MM.1S (cell line): Measurements from ENCODE around the gene PRKCE.

Source experiments
- DNase-seq: peaks from one replicate; pipeline ENCODE4 v3.0.0-alpha.2; 2015
- H2AFZ ChIP-seq: fragments of 300-600 bp; sonication (generic); 2 replicates; pipeline ENCODE4 v1.6.0; 2016; ENCODE audit warnings: antibody characterized with exemption, low read length
- H3F3A ChIP-seq: fragments of 300-600 bp; sonication (generic); 2 replicates; pipeline ENCODE4 v1.6.1; 2016; ENCODE audit warnings: mild to moderate bottlenecking, antibody characterized with exemption, low read length, moderate library complexity, mixed read lengths; ENCODE audit not compliant: insufficient read depth
- H3K27ac ChIP-seq: fragments of 300-600 bp; sonication (generic); 2 replicates; pipeline ENCODE4 v1.5.1; 2016; ENCODE audit warnings: mild to moderate bottlenecking, low read length
- H3K27me3 ChIP-seq: fragments of 300-600 bp; sonication (generic); replicated peaks from 2 replicates; pipeline ENCODE4 v1.6.0; 2016; ENCODE audit warnings: low read length; ENCODE audit not compliant: insufficient read depth
- H3K36me3 ChIP-seq: fragments of 300-600 bp; sonication (generic); replicated peaks from 2 replicates; pipeline ENCODE4 v1.6.1; 2016; ENCODE audit warnings: mild to moderate bottlenecking, low read length, mixed read lengths; ENCODE audit not compliant: insufficient read depth
- H3K4me1 ChIP-seq: fragments of 300-600 bp; sonication (generic); 2 replicates; pipeline ENCODE4 v1.6.1; 2016; ENCODE audit warnings: low read length, mixed read lengths
- H3K4me2 ChIP-seq: fragments of 300-600 bp; sonication (generic); 2 replicates; pipeline ENCODE4 v1.6.0; 2016; ENCODE audit warnings: low read depth, low read length
- H3K4me3 ChIP-seq: fragments of 300-600 bp; sonication (generic); 2 replicates; pipeline ENCODE4 v1.5.1; 2016; ENCODE audit warnings: low read length, mixed read lengths
- H3K79me2 ChIP-seq: fragments of 300-600 bp; sonication (generic); 2 replicates; pipeline ENCODE4 v1.6.1; 2016; ENCODE audit warnings: mixed run types, low read length, mixed read lengths
- H3K9ac ChIP-seq: fragments of 300-600 bp; sonication (generic); 2 replicates; pipeline ENCODE4 v1.6.1; 2016; ENCODE audit warnings: low read length, mixed read lengths
- H3K9me2 ChIP-seq: fragments of 300-600 bp; sonication (generic); replicated peaks from 2 replicates; pipeline ENCODE4 v1.6.1; 2016; ENCODE audit warnings: mild to moderate bottlenecking, low read length, mixed read lengths; ENCODE audit not compliant: insufficient read depth
- H3K9me3 ChIP-seq: fragments of 300-600 bp; sonication (generic); replicated peaks from 2 replicates; pipeline ENCODE4 v1.6.1; 2016; ENCODE audit warnings: mild to moderate bottlenecking, low read length, mixed read lengths; ENCODE audit not compliant: insufficient read depth
- H4K20me1 ChIP-seq: fragments of 300-600 bp; sonication (generic); 2 replicates; pipeline ENCODE4 v1.6.1; 2016; ENCODE audit warnings: mild to moderate bottlenecking, low read length, moderate library complexity, mixed read lengths; ENCODE audit not compliant: insufficient read depth
- EZH2 ChIP-seq: fragments of 300-600 bp; sonication (generic); optimal IDR thresholded peaks from 2 replicates; pipeline ENCODE3; 2017; ENCODE audit warnings: low read depth, mild to moderate bottlenecking, antibody characterized with exemption, low read length, mixed read lengths
- EZH2phosphoT487 ChIP-seq: fragments of 300-600 bp; sonication (generic); IDR thresholded peaks from 2 replicates; pipeline ENCODE4 v1.6.1; 2018; ENCODE audit warnings: antibody characterized with exemption, low read length
- TF ChIP-seq, protein P1 (sequence below): fragments of 300-600 bp; sonication (generic); IDR thresholded peaks from 2 replicates; pipeline ENCODE4 v1.5.1; 2016; ENCODE audit warnings: antibody characterized with exemption, low read length, mixed read lengths

Gene PRKCE

DNA sequence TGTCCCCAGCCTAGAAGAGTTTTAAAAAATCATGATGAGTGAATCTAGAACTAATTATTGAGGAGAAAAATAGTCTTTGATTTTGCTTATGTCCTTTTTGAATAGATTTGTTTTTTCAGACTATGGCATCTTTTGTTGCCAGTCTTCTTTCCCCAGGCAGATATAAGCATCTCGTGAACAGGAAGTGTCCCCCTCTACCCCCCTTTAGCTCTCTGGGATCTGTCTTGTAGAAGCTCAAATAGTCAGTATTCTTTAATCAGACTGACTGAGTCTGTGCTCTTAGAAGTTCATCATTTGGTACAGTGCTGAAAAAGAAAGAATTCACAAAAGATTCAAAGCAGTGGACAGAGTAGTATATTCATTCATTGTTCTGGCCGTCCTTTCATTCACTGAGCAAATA lies 10.4 kb downstream of the PRKCE start:
- Histone ChIP-seq H3K79me2 (peaks cover 47% of the 10 kb centered on the region), H3K4me1 (peaks cover 11% of the 10 kb centered on the region), H3K9me2 (no peaks in the 10 kb centered on the region), H3K27me3 (no peaks in the 10 kb centered on the region), H3K9ac (no peak overlapping the region), H3K36me3 (no peaks in the 10 kb centered on the region), H3K4me3 (no peak overlapping the region), H3K9me3 (no peaks in the 10 kb centered on the region), H3K4me2 (no peak overlapping the region), H3K27ac (no peak overlapping the region), H3F3A (no peaks in the 10 kb centered on the region), H2AFZ (no peak overlapping the region), H4K20me1 (no peaks in the 10 kb centered on the region)
- TF ChIP-seq EZH2, result no peak
- TF ChIP-seq EZH2phosphoT487, result no peak
- TF ChIP-seq, protein P1, sequence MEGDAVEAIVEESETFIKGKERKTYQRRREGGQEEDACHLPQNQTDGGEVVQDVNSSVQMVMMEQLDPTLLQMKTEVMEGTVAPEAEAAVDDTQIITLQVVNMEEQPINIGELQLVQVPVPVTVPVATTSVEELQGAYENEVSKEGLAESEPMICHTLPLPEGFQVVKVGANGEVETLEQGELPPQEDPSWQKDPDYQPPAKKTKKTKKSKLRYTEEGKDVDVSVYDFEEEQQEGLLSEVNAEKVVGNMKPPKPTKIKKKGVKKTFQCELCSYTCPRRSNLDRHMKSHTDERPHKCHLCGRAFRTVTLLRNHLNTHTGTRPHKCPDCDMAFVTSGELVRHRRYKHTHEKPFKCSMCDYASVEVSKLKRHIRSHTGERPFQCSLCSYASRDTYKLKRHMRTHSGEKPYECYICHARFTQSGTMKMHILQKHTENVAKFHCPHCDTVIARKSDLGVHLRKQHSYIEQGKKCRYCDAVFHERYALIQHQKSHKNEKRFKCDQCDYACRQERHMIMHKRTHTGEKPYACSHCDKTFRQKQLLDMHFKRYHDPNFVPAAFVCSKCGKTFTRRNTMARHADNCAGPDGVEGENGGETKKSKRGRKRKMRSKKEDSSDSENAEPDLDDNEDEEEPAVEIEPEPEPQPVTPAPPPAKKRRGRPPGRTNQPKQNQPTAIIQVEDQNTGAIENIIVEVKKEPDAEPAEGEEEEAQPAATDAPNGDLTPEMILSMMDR, result no peak
- DNase-seq, result no peak

DNA sequence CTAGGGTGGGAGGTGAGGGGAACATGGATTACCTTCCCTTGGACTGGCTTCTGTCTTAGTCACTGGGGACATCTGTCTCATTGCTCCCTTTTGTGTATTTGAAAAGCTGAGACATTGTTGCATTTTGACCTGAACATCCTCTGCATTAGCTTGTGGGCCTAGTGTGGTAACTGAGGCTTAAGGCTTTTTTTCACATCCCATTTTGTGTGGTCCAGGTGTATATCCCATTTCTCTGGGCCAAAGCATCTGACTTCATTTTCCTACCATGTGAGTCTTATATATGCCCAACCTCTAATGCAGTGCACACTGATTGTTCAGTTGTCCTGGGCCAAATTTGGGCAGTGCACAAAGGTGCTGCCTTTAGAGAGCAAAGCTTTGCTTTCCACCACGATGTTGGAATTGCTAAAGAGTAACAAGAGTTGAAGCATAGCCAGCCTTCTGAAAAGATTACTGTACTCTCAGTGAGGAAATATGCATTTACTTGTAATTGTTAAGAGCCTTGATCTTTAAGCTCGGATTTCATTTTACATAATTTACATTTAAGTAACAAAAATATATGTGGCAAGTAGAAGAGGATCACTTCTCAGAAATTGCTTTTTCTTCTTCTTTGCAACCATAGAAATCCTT lies 13.3 kb downstream of the PRKCE start:
- Histone ChIP-seq H3K4me1 (peaks cover 11% of the 10 kb centered on the region), H3F3A (no peaks in the 10 kb centered on the region), H3K4me2 (no peak overlapping the region), H2AFZ (no peak overlapping the region), H3K79me2 (peaks cover 27% of the 10 kb centered on the region), H3K27ac (no peak overlapping the region), H3K9ac (no peak overlapping the region), H3K36me3 (no peaks in the 10 kb centered on the region), H3K4me3 (no peak overlapping the region), H4K20me1 (no peaks in the 10 kb centered on the region), H3K27me3 (no peaks in the 10 kb centered on the region), H3K9me3 (no peaks in the 10 kb centered on the region), H3K9me2 (no peaks in the 10 kb centered on the region)
- no peak for DNase-seq
- TF ChIP-seq EZH2phosphoT487 (no peak), EZH2 (no peak)
- TF ChIP-seq, protein P1, result no peak

DNA sequence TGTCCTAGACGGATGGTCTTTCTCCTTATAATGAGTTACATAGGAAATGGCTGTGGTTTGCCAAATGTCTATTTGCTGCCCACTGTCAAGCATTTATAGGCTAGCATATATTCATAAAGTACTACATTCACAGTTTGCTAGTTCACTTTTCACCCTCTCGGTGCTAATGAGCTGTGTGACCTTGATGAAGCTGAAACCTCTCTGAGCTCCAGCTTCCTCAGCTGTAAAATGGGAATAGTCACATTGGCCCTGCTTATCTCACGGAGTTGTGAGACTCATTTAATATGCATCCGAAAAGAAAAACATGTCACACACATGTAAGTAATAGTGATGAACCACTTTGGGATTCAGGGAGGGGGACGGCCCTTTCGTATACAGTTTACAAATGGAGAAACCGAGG lies 17.0 kb downstream of the PRKCE start:
- H3K79me2 ChIP-seq, result peaks cover 12% of the 10 kb centered on the region
- H2AFZ ChIP-seq, result no peak overlapping the region
- no peaks in the 10 kb centered on the region for H3K9me3 ChIP-seq
- H3F3A ChIP-seq, result no peaks in the 10 kb centered on the region
- TF ChIP-seq EZH2phosphoT487 (no peak), EZH2 (no peak)
- TF ChIP-seq, protein P1, result no peak
- no peak overlapping the region for H3K27ac ChIP-seq
- H3K4me2 ChIP-seq, result no peak overlapping the region
- H3K4me3 ChIP-seq, result no peak overlapping the region
- H3K27me3 ChIP-seq, result no peaks in the 10 kb centered on the region
- H3K9me2 ChIP-seq, result no peaks in the 10 kb centered on the region
- no peak for DNase-seq
- H3K9ac ChIP-seq, result no peak overlapping the region
- peaks cover 11% of the 10 kb centered on the region for H3K4me1 ChIP-seq
- H3K36me3 ChIP-seq, result no peaks in the 10 kb centered on the region
- H4K20me1 ChIP-seq, result no peaks in the 10 kb centered on the region
